ENCODE measurements around the gene PI4KA.
"Not testable (repeated sequence)": the region's sequence is repeated elsewhere in the genome, so short reads cannot be mapped to it uniquely, and the experiment has no call there.

DNA sequence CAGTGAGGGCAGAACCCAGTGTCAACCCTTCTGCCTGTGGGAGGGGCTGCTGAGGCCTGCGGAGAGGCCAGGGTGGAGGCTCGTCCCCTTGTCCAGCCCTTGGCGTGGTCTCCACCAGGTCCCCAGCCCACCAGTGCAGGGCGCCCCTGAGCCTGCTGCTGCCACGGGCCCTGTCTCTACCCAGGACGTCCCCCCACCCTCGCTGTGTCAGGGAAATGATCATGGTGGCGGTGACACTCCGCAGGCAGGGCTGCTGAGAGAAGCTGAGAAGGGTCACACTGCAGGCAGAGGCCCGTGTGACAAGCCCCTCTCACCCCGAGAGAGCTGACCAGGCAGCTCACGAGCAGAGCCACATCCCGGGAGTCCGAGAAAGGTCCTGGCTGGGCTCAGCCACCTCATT, 164.4 kb downstream of the PI4KA start:
- TF ChIP-seq, protein P1, sequence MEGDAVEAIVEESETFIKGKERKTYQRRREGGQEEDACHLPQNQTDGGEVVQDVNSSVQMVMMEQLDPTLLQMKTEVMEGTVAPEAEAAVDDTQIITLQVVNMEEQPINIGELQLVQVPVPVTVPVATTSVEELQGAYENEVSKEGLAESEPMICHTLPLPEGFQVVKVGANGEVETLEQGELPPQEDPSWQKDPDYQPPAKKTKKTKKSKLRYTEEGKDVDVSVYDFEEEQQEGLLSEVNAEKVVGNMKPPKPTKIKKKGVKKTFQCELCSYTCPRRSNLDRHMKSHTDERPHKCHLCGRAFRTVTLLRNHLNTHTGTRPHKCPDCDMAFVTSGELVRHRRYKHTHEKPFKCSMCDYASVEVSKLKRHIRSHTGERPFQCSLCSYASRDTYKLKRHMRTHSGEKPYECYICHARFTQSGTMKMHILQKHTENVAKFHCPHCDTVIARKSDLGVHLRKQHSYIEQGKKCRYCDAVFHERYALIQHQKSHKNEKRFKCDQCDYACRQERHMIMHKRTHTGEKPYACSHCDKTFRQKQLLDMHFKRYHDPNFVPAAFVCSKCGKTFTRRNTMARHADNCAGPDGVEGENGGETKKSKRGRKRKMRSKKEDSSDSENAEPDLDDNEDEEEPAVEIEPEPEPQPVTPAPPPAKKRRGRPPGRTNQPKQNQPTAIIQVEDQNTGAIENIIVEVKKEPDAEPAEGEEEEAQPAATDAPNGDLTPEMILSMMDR (IDR thresholded peaks at IDR 0.05), result not testable (repeated sequence)
- TF ChIP-seq ZFX (IDR thresholded peaks at IDR 0.05; ENCODE audit: borderline replicate concordance), result not testable (repeated sequence)
